ENCODE measurements around the gene DDI2.

Gene DDI2

DNA sequence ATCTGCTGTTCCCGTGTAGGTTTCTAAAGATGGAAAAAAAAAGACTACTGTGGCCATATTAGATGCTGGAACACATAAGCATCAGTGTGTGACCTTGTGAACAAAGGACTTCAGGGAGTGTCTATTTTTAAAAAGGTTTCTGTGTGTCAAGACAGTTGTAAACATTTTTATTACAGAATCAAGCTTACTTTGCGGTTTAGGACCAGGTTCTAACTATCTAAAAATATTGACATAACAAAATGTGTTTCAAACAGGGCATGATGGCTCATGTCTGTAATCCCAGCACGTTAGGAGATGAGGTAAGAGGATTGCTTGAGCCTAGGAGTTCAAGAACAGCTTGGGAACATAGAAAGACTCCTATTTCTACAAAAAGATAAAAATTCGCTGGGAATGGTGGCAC is 7.1 kb upstream of the DDI2 start:
- Histone ChIP-seq H2BK120ac (ENCODE audit: low read depth, low read length) (no peak overlapping the region), H3K4me2 (ENCODE audit: low read length, poor library complexity, severe bottlenecking) (no peak overlapping the region), H4K8ac (ENCODE audit: low read length) (no peak overlapping the region), H3K9ac (ENCODE audit: low read length) (no peak overlapping the region), H3K18ac (ENCODE audit: low read depth in 1 of 2, low read length in 2 of 2) (no peak overlapping the region), H3K36me3 (ENCODE audit: control insufficient read depth in 1 of 2, insufficient read depth in 2 of 2, low read depth in 1 of 2, low read length in 2 of 2) (no peaks in the 10 kb centered on the region), H4K91ac (ENCODE audit: low read length) (no peak overlapping the region), H3K27me3 (ENCODE audit: control insufficient read depth in 1 of 2, insufficient read depth in 1 of 2, low read length in 2 of 2) (no peaks in the 10 kb centered on the region), H2AFZ (ENCODE audit: low read depth, low read length) (no peak overlapping the region), H2BK15ac (ENCODE audit: low read depth, poor library complexity, severe bottlenecking) (no peak overlapping the region), H3K4me3 (ENCODE audit: insufficient read depth in 1 of 2, low read depth in 1 of 2, low read length in 2 of 2) (no peak overlapping the region), H2BK5ac (ENCODE audit: low read depth, low read length, poor library complexity, severe bottlenecking) (no peak overlapping the region), H3K23ac (ENCODE audit: low read length in 2 of 2) (no peak overlapping the region), H3K27ac (ENCODE audit: low read length, poor library complexity, severe bottlenecking) (no peak overlapping the region), H3K9me3 (ENCODE audit: control insufficient read depth, low read length) (peaks cover 3% of the 10 kb centered on the region), H3K14ac (ENCODE audit: low read length in 2 of 2) (no peak overlapping the region), H2AK5ac (ENCODE audit: low read length, severe bottlenecking) (no peak overlapping the region), H3K4me1 (ENCODE audit: control insufficient read depth, insufficient read depth, low read depth, low read length) (no peaks in the 10 kb centered on the region), H3K79me1 (replicated peaks; ENCODE audit: low read length, poor library complexity, severe bottlenecking) (no peaks in the 10 kb centered on the region), H2BK12ac (ENCODE audit: low read length in 2 of 2) (no peak overlapping the region), H3K4ac (ENCODE audit: low read depth in 1 of 2, low read length in 2 of 2) (no peak overlapping the region)
- 67% methylated on average over 3 of the region's 4 CpGs for WGBS
- DNase-seq = no peak

GRCh38 chr1:15616373-15617172 is 685 bp upstream of the DDI2 start:
- Histone ChIP-seq H2AFZ (ENCODE audit: low read depth, low read length) (peak overlapping the region; percentile 55), H3K9me3 (ENCODE audit: control insufficient read depth, low read length) (no peaks in the 10 kb centered on the region), H3K23ac (ENCODE audit: low read length in 2 of 2) (no peak overlapping the region), H3K4me1 (ENCODE audit: control insufficient read depth, insufficient read depth, low read depth, low read length) (peaks cover 5% of the 10 kb centered on the region), H2AK5ac (ENCODE audit: low read length, severe bottlenecking) (no peak overlapping the region), H3K18ac (ENCODE audit: low read depth in 1 of 2, low read length in 2 of 2) (peak overlapping the region; percentile 18 to 50), H3K4me2 (ENCODE audit: low read length, poor library complexity, severe bottlenecking) (peak overlapping the region; percentile 83), H3K27ac (ENCODE audit: low read length, poor library complexity, severe bottlenecking) (peak overlapping the region; percentile 88), H3K9ac (ENCODE audit: low read length) (peak overlapping the region; percentile 89), H3K36me3 (ENCODE audit: control insufficient read depth in 1 of 2, insufficient read depth in 2 of 2, low read depth in 1 of 2, low read length in 2 of 2) (peaks cover 0 to 13% of the 10 kb centered on the region in 2 experiments), H3K27me3 (ENCODE audit: control insufficient read depth in 1 of 2, insufficient read depth in 1 of 2, low read length in 2 of 2) (no peaks in the 10 kb centered on the region), H3K4ac (ENCODE audit: low read depth in 1 of 2, low read length in 2 of 2) (peak overlapping the region in 1 of 2 experiments; percentile 52), H2BK120ac (ENCODE audit: low read depth, low read length) (no peak overlapping the region), H2BK5ac (ENCODE audit: low read depth, low read length, poor library complexity, severe bottlenecking) (peak overlapping the region; percentile 5), H2BK12ac (ENCODE audit: low read length in 2 of 2) (peak overlapping the region in 1 of 2 experiments; percentile 12), H3K79me1 (replicated peaks; ENCODE audit: low read length, poor library complexity, severe bottlenecking) (no peaks in the 10 kb centered on the region), H4K8ac (ENCODE audit: low read length) (no peak overlapping the region), H3K4me3 (ENCODE audit: insufficient read depth in 1 of 2, low read depth in 1 of 2, low read length in 2 of 2) (peak overlapping the region; percentile 31 to 79), H3K14ac (ENCODE audit: low read length in 2 of 2) (peak overlapping the region in 1 of 2 experiments; percentile 31), H4K91ac (ENCODE audit: low read length) (no peak overlapping the region), H2BK15ac (ENCODE audit: low read depth, poor library complexity, severe bottlenecking) (no peak overlapping the region)
- 6% methylated on average over 10 of the region's 16 CpGs for WGBS
- peak; percentile 76 for DNase-seq

- H3K18ac ChIP-seq (ENCODE audit: low read depth in 1 of 2, low read length in 2 of 2) = peak overlapping the region; percentile 97 to 98
- WGBS = 4% methylated on average over 7 of the region's 8 CpGs
- H3K36me3 ChIP-seq (ENCODE audit: control insufficient read depth in 1 of 2, insufficient read depth in 2 of 2, low read depth in 1 of 2, low read length in 2 of 2) = peaks cover 0 to 16% of the 10 kb centered on the region in 2 experiments
These were observed 908 bp downstream of the DDI2 start for GRCh38 chr1:15618077-15618654.

More at GRCh38 chr1:15618077-15618654, 908 bp downstream of the DDI2 start:
- Histone ChIP-seq H3K27ac (ENCODE audit: low read length, poor library complexity, severe bottlenecking) (peak overlapping the region; percentile 48), H3K4me3 (ENCODE audit: insufficient read depth in 1 of 2, low read depth in 1 of 2, low read length in 2 of 2) (peak overlapping the region; percentile 88 to 94), H4K91ac (ENCODE audit: low read length) (peak overlapping the region; percentile 98), H3K9me3 (ENCODE audit: control insufficient read depth, low read length) (no peaks in the 10 kb centered on the region), H2BK120ac (ENCODE audit: low read depth, low read length) (peak overlapping the region; percentile 87), H3K23ac (ENCODE audit: low read length in 2 of 2) (no peak overlapping the region), H2BK15ac (ENCODE audit: low read depth, poor library complexity, severe bottlenecking) (no peak overlapping the region), H3K4me1 (ENCODE audit: control insufficient read depth, insufficient read depth, low read depth, low read length) (peaks cover 5% of the 10 kb centered on the region), H3K9ac (ENCODE audit: low read length) (peak overlapping the region; percentile 98), H3K79me1 (replicated peaks; ENCODE audit: low read length, poor library complexity, severe bottlenecking) (peaks cover 3% of the 10 kb centered on the region), H2AK5ac (ENCODE audit: low read length, severe bottlenecking) (no peak overlapping the region), H4K8ac (ENCODE audit: low read length) (peak overlapping the region; percentile 12), H3K4ac (ENCODE audit: low read depth in 1 of 2, low read length in 2 of 2) (peak overlapping the region; percentile 69 to 89), H2BK12ac (ENCODE audit: low read length in 2 of 2) (peak overlapping the region in 1 of 2 experiments; percentile 90), H2AFZ (ENCODE audit: low read depth, low read length) (no peak overlapping the region), H3K4me2 (ENCODE audit: low read length, poor library complexity, severe bottlenecking) (peak overlapping the region; percentile 60), H3K14ac (ENCODE audit: low read length in 2 of 2) (peak overlapping the region in 1 of 2 experiments; percentile 86), H2BK5ac (ENCODE audit: low read depth, low read length, poor library complexity, severe bottlenecking) (no peak overlapping the region), H3K27me3 (ENCODE audit: control insufficient read depth in 1 of 2, insufficient read depth in 1 of 2, low read length in 2 of 2) (no peaks in the 10 kb centered on the region)
- peak; percentile 37 for DNase-seq

All from mesenchymal stem cell (in vitro differentiated cells and primary cell).